Right lobe of liver (tissue), 4 donors: ENCODE data around the gene ENTPD1.
"Not testable (repeated sequence)": the region's sequence is repeated elsewhere in the genome, so short reads cannot be mapped to it uniquely, and the experiment has no call there.

Experiments
- CTCF ChIP-seq, 4 donors: fragments of 200-600 bp in 3 of 4; fragments of 450-650 bp in 1 of 4; IDR thresholded peaks; one replicate each; pipeline versions ENCODE4 v1.5.1 to v1.8.0; 2016 to 2022; ENCODE audit warnings: antibody characterized with exemption in 4 of 4, mild to moderate bottlenecking in 2 of 4
- POLR2A ChIP-seq: fragments of 450-650 bp; IDR thresholded peaks from one replicate; pipeline ENCODE4 v1.6.1; 2017; ENCODE audit warnings: antibody characterized with exemption, mild to moderate bottlenecking
- donor health status: DM: no; HTN: no; CAD: no.
- donor health status: DM: no; HTN: no; CAD: no.
- donor health status: DM: no; HTN: yes; CAD: no.

DNA sequence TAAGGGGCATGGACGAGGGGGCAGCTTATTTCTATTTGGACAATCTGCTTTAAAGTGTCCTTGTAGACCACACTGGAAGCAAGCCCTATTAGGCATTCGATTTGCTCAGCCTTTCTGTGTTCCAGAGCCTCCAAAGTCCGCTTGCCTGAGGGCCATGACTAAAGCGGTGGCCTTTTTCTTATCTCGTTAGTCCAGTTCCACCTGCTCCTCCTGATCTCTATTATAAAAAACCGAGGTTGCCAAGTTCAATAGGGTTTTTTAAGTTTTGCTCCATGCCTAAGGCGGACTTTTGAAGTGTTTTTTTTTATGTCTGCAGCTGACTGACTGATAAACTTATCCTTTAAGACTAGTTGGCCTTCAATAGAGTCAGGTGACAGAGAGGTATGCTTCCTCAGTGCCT lies 35.2 kb upstream of the ENTPD1 start:
- TF ChIP-seq CTCF (IDR thresholded peaks at IDR 0.05); POLR2A: not testable (repeated sequence)
